Measurements from ENCODE around the gene C11orf21. TPM values are rescaled to one million over a fixed set of nuclear protein-coding genes. Genes with fewer than 3 reads are reported as not detected.

C11orf21 gene
- total and polyA plus RNA-seq, 2 of the 8 experiments (the other 6 are each of a cell fraction or from before 2014, with no cell fraction given): not detected

- H3K27ac ChIP-seq (ENCODE audit: low read depth, low read length): no peak overlapping the region
- peaks cover 0 to 3% of the 10 kb centered on the region in 2 experiments for H4K20me1 ChIP-seq (replicated peaks in 1 of 2; ENCODE audit: control insufficient read depth in 1 of 2, insufficient read depth in 2 of 2, low read length in 2 of 2)
- H3K23ac ChIP-seq (ENCODE audit: insufficient read length): no peak overlapping the region
- no peak overlapping the region for H3K9ac ChIP-seq (replicated peaks in 1 of 4; ENCODE audit: extremely low read depth in 1 of 4, low read depth in 3 of 4, low read length in 3 of 4)
- no peaks in the 10 kb centered on the region for H3K27me3 ChIP-seq (replicated peaks in 1 of 4; ENCODE audit: control insufficient read depth in 3 of 4, extremely low read depth in 1 of 4, insufficient read depth in 3 of 4, low read length in 3 of 4)
- no peak overlapping the region for H2AK5ac ChIP-seq (ENCODE audit: low read depth, low read length)
- H3K56ac ChIP-seq (replicated peaks; ENCODE audit: insufficient read length, low read depth, low read length): no peak overlapping the region
- FAIRE-seq (no peak), DNase-seq (ENCODE audit: low read depth in 1 of 2, low spot score in 2 of 2) (peak in 1 of 2 experiments; percentile 43)
- H3K4me2 ChIP-seq (ENCODE audit: insufficient read depth in 1 of 2, low read depth in 2 of 2, low read length in 2 of 2): no peak overlapping the region
- H3K79me1 ChIP-seq (ENCODE audit: low read depth, low read length): no peaks in the 10 kb centered on the region
- H2BK120ac ChIP-seq (replicated peaks; ENCODE audit: low read depth, low read length): no peak overlapping the region
- no peak overlapping the region for H3K4me3 ChIP-seq (ENCODE audit: extremely low read depth in 1 of 4, insufficient read depth in 2 of 4, low read depth in 3 of 4, low read length in 4 of 4)
- H4K91ac ChIP-seq (replicated peaks; ENCODE audit: insufficient read length, low read length): no peak overlapping the region
- no peak overlapping the region for H3K14ac ChIP-seq (ENCODE audit: insufficient read length)
- no peak overlapping the region for H4K5ac ChIP-seq (ENCODE audit: insufficient read length, low read depth, low read length)
- H3K18ac ChIP-seq (ENCODE audit: extremely low read depth, low read length): no peak overlapping the region
- H2BK5ac ChIP-seq (ENCODE audit: low read depth, low read length): no peak overlapping the region
- CTCF ChIA-PET (ENCODE audit: partially characterized antibody): interaction anchor here (0.6 to 14.9 kb wide), 68 partner anchors 8 to 749 kb away, joined by 3 to 333 read pairs (median 5); partner anchors contain the start of genes CD81, TH and TSSC4
- H2BK15ac ChIP-seq (ENCODE audit: low read length): no peak overlapping the region
- no peaks in the 10 kb centered on the region for H3K36me3 ChIP-seq (ENCODE audit: control insufficient read depth in 2 of 4, insufficient read depth in 4 of 4, low read length in 3 of 4)
- no peak overlapping the region; the same call in 1 of the 2 replicates for H4K8ac ChIP-seq (ENCODE audit: extremely low read depth, insufficient read depth, low read length)
- H3K4me1 ChIP-seq (replicated peaks in 1 of 4; ENCODE audit: control insufficient read depth in 3 of 4, insufficient read depth in 4 of 4, low read length in 3 of 4): peaks cover 0 to 3% (median 0%) of the 10 kb centered on the region in 4 experiments; a peak in 1 of 7 replicates
- H3K23me2 ChIP-seq (ENCODE audit: low read depth, low read length): no peaks in the 10 kb centered on the region
- no peak overlapping the region for H2AFZ ChIP-seq (ENCODE audit: low read length)
- no peak overlapping the region for H3K4ac ChIP-seq (replicated peaks; ENCODE audit: insufficient read length, low read depth, low read length)
- H3K9me3 ChIP-seq (ENCODE audit: insufficient read depth in 2 of 2, low read depth in 1 of 2, low read length in 1 of 2): no peaks in the 10 kb centered on the region
- no peak overlapping the region for H2BK20ac ChIP-seq (ENCODE audit: low read length)
- 85% methylated on average over 11 of the region's 14 CpGs; no CpG with 5 or more reads in 1 of the 2 experiments for WGBS, 2 experiments (ENCODE audit: extremely low coverage in 1 of 2, insufficient coverage in 1 of 2, insufficient read length in 1 of 2, insufficient replicate concordance in 2 of 2, low coverage in 1 of 2, low lambda C conversion rate in 2 of 2, missing lambda C conversion rate in 1 of 2)
- POLR2A ChIA-PET (ENCODE audit: partially characterized antibody): interaction anchor here (0.8 to 2.4 kb wide), 4 partner anchors 72 to 138 kb away, joined by 3 to 14 read pairs (median 6); partner anchors contain the start of genes CD81 and TSSC4
- H2BK12ac ChIP-seq (ENCODE audit: low read depth, low read length): no peak overlapping the region
- no peaks in the 10 kb centered on the region for H3K79me2 ChIP-seq (ENCODE audit: control insufficient read depth in 1 of 2, insufficient read depth in 2 of 2, low read length in 2 of 2)
- TF ChIP-seq SIRT6 (IDR thresholded peaks at IDR 0.05; ENCODE audit: low read length) (no peak), E2F6 (IDR thresholded peaks at IDR 0.05) (no peak), MAX (IDR thresholded peaks at IDR 0.05) (no peak), NRF1 (IDR thresholded peaks at IDR 0.05; ENCODE audit: low read depth, low read length) (no peak), TBP (IDR thresholded peaks at IDR 0.05; ENCODE audit: low read depth, low read length) (no peak)
Measured at GRCh38 chr11:2304506-2305139, 2.9 kb upstream of the C11orf21 start.

Data from H1 (cell line).